CD14-positive monocyte (primary cell): ENCODE measurements around the gene ST7. TPM values are rescaled to one million over a fixed set of nuclear protein-coding genes. Genes with fewer than 3 reads are reported as not detected.

Source experiments
- DNase-seq, 3 donors: peaks; one replicate each; pipeline ENCODE4 v3.0.0-alpha.2; 2011 to 2022
- H2AFZ ChIP-seq: 2 replicates; pipeline ENCODE4 v1.6.0; 2012; ENCODE audit warnings: mild to moderate bottlenecking, low read depth, low read length, inconsistent platforms; ENCODE audit not compliant: insufficient read depth, poor library complexity, severe bottlenecking
- H3K27ac ChIP-seq, 2 donors: 1 replicate in 1 of 2; 2 replicates in 1 of 2; pipeline ENCODE4 v1.5.1; 2012 to 2013; ENCODE audit warnings: low read length in 2 of 2, control low read depth in 1 of 2, inconsistent platforms in 1 of 2, low read depth in 1 of 2, mild to moderate bottlenecking in 1 of 2
- H3K27me3 ChIP-seq, 2 donors: one replicate each; pipeline versions ENCODE4 v1.6.0 to v1.6.1; 2011 to 2013; ENCODE audit warnings: low read length in 2 of 2; ENCODE audit not compliant: control insufficient read depth in 2 of 2, insufficient read depth in 2 of 2
- H3K36me3 ChIP-seq, 2 donors: replicated peaks in 1 of 2; 1 replicate in 1 of 2; 2 replicates in 1 of 2; pipeline versions ENCODE4 v1.5.1 to v1.6.1; 2012 to 2013; ENCODE audit warnings: low read length in 2 of 2, control low read depth in 1 of 2, inconsistent platforms in 1 of 2, mild to moderate bottlenecking in 1 of 2; ENCODE audit not compliant: insufficient read depth in 2 of 2, control insufficient read depth in 1 of 2
- H3K4me1 ChIP-seq, 2 donors: 1 replicate in 1 of 2; 2 replicates in 1 of 2; pipeline versions ENCODE4 v1.5.1 to v1.6.1; 2012 to 2013; ENCODE audit warnings: low read length in 2 of 2, control low read depth in 1 of 2, inconsistent platforms in 1 of 2, mild to moderate bottlenecking in 1 of 2, moderate library complexity in 1 of 2; ENCODE audit not compliant: insufficient read depth in 2 of 2, control insufficient read depth in 1 of 2
- H3K4me2 ChIP-seq: replicated peaks from 2 replicates; pipeline ENCODE3; 2012; ENCODE audit warnings: low read length, moderate library complexity, mild to moderate bottlenecking; ENCODE audit not compliant: poor library complexity, severe bottlenecking; ENCODE audit errors: extremely low read depth
- H3K4me3 ChIP-seq, 3 experiments: fragments of 200-600 bp in 1 of 3; sonication (generic) in 1 of 3; replicated peaks in 1 of 3; 1 replicate in 2 of 3; 2 replicates in 1 of 3; pipeline ENCODE4 v1.5.1; 2011 to 2013; ENCODE audit warnings: low read length in 3 of 3, mild to moderate bottlenecking in 3 of 3, control low read depth in 2 of 3, low read depth in 2 of 3, inconsistent platforms in 1 of 3, moderate library complexity in 1 of 3
- H3K79me2 ChIP-seq: 2 replicates; pipeline ENCODE4 v1.6.0; 2012; ENCODE audit warnings: mild to moderate bottlenecking, control low read depth, inconsistent platforms, low read length, moderate library complexity; ENCODE audit not compliant: insufficient read depth
- H3K9ac ChIP-seq: 2 replicates; pipeline ENCODE4 v1.6.0; 2017; ENCODE audit warnings: low read length, mild to moderate bottlenecking; ENCODE audit not compliant: insufficient read depth, poor library complexity, severe bottlenecking
- H3K9me3 ChIP-seq, 2 donors: replicated peaks in 1 of 2; 1 replicate in 1 of 2; 2 replicates in 1 of 2; pipeline versions ENCODE4 v1.5.1 to v1.6.1; 2012 to 2013; ENCODE audit warnings: low read length in 2 of 2, control low read depth in 1 of 2; ENCODE audit not compliant: control insufficient read depth in 1 of 2, insufficient read depth in 1 of 2
- H4K20me1 ChIP-seq: 2 replicates; pipeline ENCODE4 v1.6.0; 2012; ENCODE audit warnings: mild to moderate bottlenecking, low read length, control low read depth, moderate library complexity; ENCODE audit not compliant: insufficient read depth
- H3K27ac Mint-ChIP-seq, 7 donors: one replicate each; pipeline ENCODE4 v1.8.0; 2020; ENCODE audit warnings: mild to moderate bottlenecking in 7 of 7, mixed read lengths in 7 of 7, moderate library complexity in 6 of 7, inconsistent platforms in 2 of 7
- H3K27me3 Mint-ChIP-seq, 3 donors: one replicate each; pipeline ENCODE4 v1.8.0; 2021 to 2022; ENCODE audit warnings: low read depth in 3 of 3, mild to moderate bottlenecking in 3 of 3, mixed read lengths in 3 of 3, moderate library complexity in 3 of 3, inconsistent platforms in 1 of 3
- H3K36me3 Mint-ChIP-seq, 2 donors: one replicate each; pipeline ENCODE4 v1.8.0; 2020; ENCODE audit warnings: mixed read lengths in 2 of 2, inconsistent platforms in 1 of 2, mild to moderate bottlenecking in 1 of 2
- H3K4me1 Mint-ChIP-seq: one replicate; pipeline ENCODE4 v1.8.0; 2020; ENCODE audit warnings: mild to moderate bottlenecking, mixed read lengths
- H3K4me3 Mint-ChIP-seq, 2 donors: one replicate each; pipeline ENCODE4 v1.8.0; 2020; ENCODE audit warnings: mild to moderate bottlenecking in 2 of 2, mixed read lengths in 2 of 2, moderate library complexity in 1 of 2
- H3K9me3 Mint-ChIP-seq, 7 donors: one replicate each; pipeline ENCODE4 v1.8.0; 2020 to 2022; ENCODE audit warnings: mixed read lengths in 7 of 7, mild to moderate bottlenecking in 6 of 7, moderate library complexity in 6 of 7, inconsistent platforms in 2 of 7
- WGBS: methylation state at CpG from one replicate; pipeline ENCODE4 v1.1.5; 2013; ENCODE audit warnings: missing lambda C conversion rate; ENCODE audit not compliant: insufficient coverage; 5-methylcytosine and 5-hydroxymethylcytosine counted together
- intact Hi-C, 2 donors: fragments of 100-400 bp; cut with micrococcal nuclease; formaldehyde crosslinking; loops; one replicate each; pipeline versions ENCODE4 v1.15.0 to v1.15.1; 2023
- polyA plus RNA-seq, 3 donors: library from polyadenylated mRNA; depleted of rRNA in 1 of 3; unstranded in 2 of 3; stranded (reverse) in 1 of 3; fragments of 300-500 nt in 2 of 3; fragments of >200 nt in 1 of 3; fragmentation: Illumina TruSeq in 2 of 3; gene quantifications; 1 replicate in 2 of 3; 2 replicates in 1 of 3; pipeline ENCODE4 v1.2.3, GENCODE V29; 2012 to 2021
- TF ChIP-seq, protein P1 (sequence below): fragments of 200-600 bp; IDR thresholded peaks from one replicate; pipeline ENCODE4 v1.8.0; 2022; ENCODE audit warnings: antibody characterized with exemption, mild to moderate bottlenecking

ST7 gene
- polyA plus RNA-seq, 3 donors: 3.6 to 5.5 (median 4.1) TPM

DNA sequence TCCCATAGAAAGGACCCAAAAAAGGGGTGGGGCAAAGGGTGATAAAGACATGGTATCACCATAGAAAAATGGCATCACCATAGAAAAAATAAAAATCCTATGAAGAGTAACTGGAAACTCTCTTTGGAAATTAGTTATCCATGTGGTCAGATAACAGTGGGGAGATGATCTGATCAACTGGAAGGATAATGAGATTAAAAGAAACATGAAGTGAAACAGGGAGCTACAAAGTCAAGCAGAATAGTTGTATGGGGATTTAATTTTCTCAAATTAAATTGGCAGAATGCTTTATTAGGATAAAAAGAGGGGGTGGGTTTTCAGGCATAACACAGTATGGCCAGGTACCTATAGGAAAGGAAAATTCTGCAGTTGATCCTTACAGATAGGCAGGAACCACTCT lies 258.3 kb downstream of the ST7 start:
- no peak overlapping the region for H3K4me3 Mint-ChIP-seq
- no peaks in the 10 kb centered on the region for H3K4me1 ChIP-seq
- no peak for DNase-seq
- H3K4me3 ChIP-seq: no peak overlapping the region
- H3K9ac ChIP-seq: no peak overlapping the region
- H3K79me2 ChIP-seq: no peaks in the 10 kb centered on the region
- no peak overlapping the region for H3K4me2 ChIP-seq
- no peaks in the 10 kb centered on the region for H3K9me3 ChIP-seq
- H3K27ac Mint-ChIP-seq: no peak overlapping the region
- peaks cover 6 to 10% of the 10 kb centered on the region in 2 donors for H3K36me3 Mint-ChIP-seq
- intact Hi-C loops: no loop called here
- no peaks in the 10 kb centered on the region for H3K27me3 Mint-ChIP-seq
- H3K36me3 ChIP-seq: no peaks in the 10 kb centered on the region
- H2AFZ ChIP-seq: no peak overlapping the region
- no peak overlapping the region for H3K27ac ChIP-seq
- no peaks in the 10 kb centered on the region for H4K20me1 ChIP-seq
- no peaks in the 10 kb centered on the region for H3K27me3 ChIP-seq
- H3K4me1 Mint-ChIP-seq: peaks cover 6% of the 10 kb centered on the region
- TF ChIP-seq, protein P1, sequence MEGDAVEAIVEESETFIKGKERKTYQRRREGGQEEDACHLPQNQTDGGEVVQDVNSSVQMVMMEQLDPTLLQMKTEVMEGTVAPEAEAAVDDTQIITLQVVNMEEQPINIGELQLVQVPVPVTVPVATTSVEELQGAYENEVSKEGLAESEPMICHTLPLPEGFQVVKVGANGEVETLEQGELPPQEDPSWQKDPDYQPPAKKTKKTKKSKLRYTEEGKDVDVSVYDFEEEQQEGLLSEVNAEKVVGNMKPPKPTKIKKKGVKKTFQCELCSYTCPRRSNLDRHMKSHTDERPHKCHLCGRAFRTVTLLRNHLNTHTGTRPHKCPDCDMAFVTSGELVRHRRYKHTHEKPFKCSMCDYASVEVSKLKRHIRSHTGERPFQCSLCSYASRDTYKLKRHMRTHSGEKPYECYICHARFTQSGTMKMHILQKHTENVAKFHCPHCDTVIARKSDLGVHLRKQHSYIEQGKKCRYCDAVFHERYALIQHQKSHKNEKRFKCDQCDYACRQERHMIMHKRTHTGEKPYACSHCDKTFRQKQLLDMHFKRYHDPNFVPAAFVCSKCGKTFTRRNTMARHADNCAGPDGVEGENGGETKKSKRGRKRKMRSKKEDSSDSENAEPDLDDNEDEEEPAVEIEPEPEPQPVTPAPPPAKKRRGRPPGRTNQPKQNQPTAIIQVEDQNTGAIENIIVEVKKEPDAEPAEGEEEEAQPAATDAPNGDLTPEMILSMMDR: no peak
- H3K9me3 Mint-ChIP-seq: no peaks in the 10 kb centered on the region

DNA sequence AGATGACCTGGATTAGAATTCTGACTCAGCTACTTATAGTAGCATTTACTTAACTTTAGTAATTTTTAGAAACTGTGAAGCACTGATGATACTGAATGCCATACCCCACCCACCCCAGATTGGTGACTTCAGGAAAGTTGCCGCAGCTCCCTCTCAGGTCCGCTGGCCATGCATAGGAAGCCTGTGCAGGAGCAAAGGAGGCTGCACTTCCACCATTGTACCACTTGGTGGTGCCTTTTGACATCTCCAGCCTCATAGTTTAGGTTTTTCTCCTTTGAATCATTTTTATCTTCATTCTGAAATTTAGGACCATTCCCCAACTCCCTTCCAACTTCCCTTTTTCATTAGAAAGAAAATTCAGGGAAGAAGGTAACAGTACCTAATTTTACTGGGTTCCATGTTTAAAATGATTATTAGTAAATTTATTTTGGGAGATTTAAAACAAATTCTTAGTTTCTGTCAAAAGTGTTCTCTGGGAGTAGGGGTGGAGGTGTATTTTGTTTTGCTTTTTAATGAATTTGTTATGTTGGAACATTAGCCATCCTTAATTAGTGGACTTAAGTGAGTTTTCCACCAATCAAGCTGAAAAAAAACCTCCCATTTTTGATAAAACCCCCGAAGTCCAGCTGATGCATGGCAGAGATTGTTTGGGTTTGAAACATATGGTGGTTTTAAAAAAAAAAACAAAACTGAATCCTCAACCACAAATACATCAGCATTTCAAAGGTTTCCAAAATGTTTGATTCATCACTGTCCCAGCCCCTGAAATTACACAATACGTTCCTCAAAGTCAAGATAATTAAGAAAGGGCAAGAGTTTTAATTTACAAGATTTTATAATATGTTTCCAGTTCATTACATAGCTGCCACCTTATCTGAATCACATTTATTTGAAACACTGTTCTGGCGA lies 259.9 kb downstream of the ST7 start:
- peak; percentile 28 to 46 (median 45) for DNase-seq
- Histone ChIP-seq H2AFZ (no peak overlapping the region), H3K4me3 (no peak overlapping the region), H3K27ac (no peak overlapping the region), H3K36me3 (no peaks in the 10 kb centered on the region), H3K79me2 (no peaks in the 10 kb centered on the region), H3K9me3 (no peaks in the 10 kb centered on the region), H3K27me3 (no peaks in the 10 kb centered on the region), H4K20me1 (no peaks in the 10 kb centered on the region), H3K4me1 (no peaks in the 10 kb centered on the region), H3K9ac (no peak overlapping the region), H3K4me2 (no peak overlapping the region)
- intact Hi-C loops: no loop called here
- Mint-ChIP-seq H3K4me3 (no peak overlapping the region), H3K36me3 (peaks cover 6 to 10% of the 10 kb centered on the region in 2 donors), H3K9me3 (no peaks in the 10 kb centered on the region), H3K27ac (no peak overlapping the region), H3K27me3 (no peaks in the 10 kb centered on the region), H3K4me1 (peaks cover 6% of the 10 kb centered on the region)
- 56% methylated on average over 2 of the region's 5 CpGs for WGBS
- TF ChIP-seq, protein P1: peak; percentile 98
